AG08395 (cell line): Measurements from ENCODE around the gene RPL35.
"Not testable (repeated sequence)": the region's sequence is repeated elsewhere in the genome, so short reads cannot be mapped to it uniquely, and the experiment has no call there.

Experiments
- DNase-seq: peaks from one replicate; pipeline ENCODE4 v3.0.0; 2012; ENCODE audit warnings: mixed read lengths, low spot score

Gene RPL35

GRCh38 chr9:124852121-124852828, 9.5 kb downstream of the RPL35 start:
- DNase-seq, result no peak

- no peak for DNase-seq
These were observed 12.0 kb downstream of the RPL35 start for GRCh38 chr9:124849801-124850200.

- DNase-seq, result no peak
These were observed 14.8 kb downstream of the RPL35 start for GRCh38 chr9:124846969-124847368.

GRCh38 chr9:124846467-124846866, 15.3 kb downstream of the RPL35 start:
- DNase-seq, result not testable (repeated sequence)

GRCh38 chr9:124844291-124844690, 17.5 kb downstream of the RPL35 start:
- no peak for DNase-seq

- no peak for DNase-seq
These were observed 18.2 kb downstream of the RPL35 start for GRCh38 chr9:124843456-124844034.

- no peak for DNase-seq
These were observed 20.5 kb downstream of the RPL35 start for GRCh38 chr9:124841075-124841821.

GRCh38 chr9:124840300-124840833, 21.4 kb downstream of the RPL35 start:
- DNase-seq, result no peak

- DNase-seq, result peak; percentile 38
These were observed 22.0 kb downstream of the RPL35 start for GRCh38 chr9:124839612-124840299.

GRCh38 chr9:124838567-124839275, 23.0 kb downstream of the RPL35 start:
- DNase-seq, result not testable (repeated sequence)

GRCh38 chr9:124838132-124838531, 23.6 kb downstream of the RPL35 start:
- DNase-seq, result not testable (repeated sequence)

GRCh38 chr9:124835026-124835557, 26.7 kb downstream of the RPL35 start:
- no peak for DNase-seq

GRCh38 chr9:124834591-124834990, 27.2 kb downstream of the RPL35 start:
- peak; percentile 41 for DNase-seq

- no peak for DNase-seq
These were observed 30.0 kb downstream of the RPL35 start for GRCh38 chr9:124831642-124832364.

GRCh38 chr9:124830593-124830992, 31.2 kb downstream of the RPL35 start:
- no peak for DNase-seq

GRCh38 chr9:124829334-124829669, 32.5 kb downstream of the RPL35 start:
- DNase-seq, result no peak

- no peak for DNase-seq
These were observed 33.0 kb downstream of the RPL35 start for GRCh38 chr9:124828489-124829333.

- no peak for DNase-seq
These were observed 40.8 kb downstream of the RPL35 start for GRCh38 chr9:124820698-124821623.
